Measurements from ENCODE around the gene SLC2A9. TPM values are rescaled to one million over a fixed set of nuclear protein-coding genes. Genes with fewer than 3 reads are reported as not detected.

The SLC2A9 gene
- total RNA-seq, 1 donor from 2014 or later: 1.2 TPM

GRCh38 chr4:9952415-9952950 lies 68.8 kb downstream of the SLC2A9 start:
- no peaks in the 10 kb centered on the region for H3K4me1 Mint-ChIP-seq
- DNase-seq (no peak), ATAC-seq (ENCODE audit: low read depth) (no peak)
- H3K9me3 Mint-ChIP-seq: no peaks in the 10 kb centered on the region
- TF ChIP-seq CTCF (IDR thresholded peaks at IDR 0.05): no peak
- POLR2A ChIA-PET: no interaction called here
- intact Hi-C loops (cut with micrococcal nuclease): no loop called here
- H3K4me3 Mint-ChIP-seq: no peak overlapping the region
- H3K27ac Mint-ChIP-seq: no peak overlapping the region
- no peaks in the 10 kb centered on the region for H3K36me3 Mint-ChIP-seq (ENCODE audit: low read depth)
- CTCF ChIA-PET: no interaction called here
- H3K27me3 Mint-ChIP-seq: peaks cover 6% of the 10 kb centered on the region

GRCh38 chr4:9949573-9949972 lies 71.7 kb downstream of the SLC2A9 start:
- no peak overlapping the region for H3K4me3 Mint-ChIP-seq
- no peaks in the 10 kb centered on the region for H3K36me3 Mint-ChIP-seq (ENCODE audit: low read depth)

GRCh38 chr4:9947168-9948062 lies 73.9 kb downstream of the SLC2A9 start:
- DNase-seq (no peak), ATAC-seq (ENCODE audit: low read depth) (no peak)
- Mint-ChIP-seq H3K9me3 (no peaks in the 10 kb centered on the region), H3K27ac (no peak overlapping the region), H3K4me1 (no peaks in the 10 kb centered on the region), H3K36me3 (ENCODE audit: low read depth) (no peaks in the 10 kb centered on the region), H3K27me3 (peaks cover 7% of the 10 kb centered on the region), H3K4me3 (no peak overlapping the region)
- intact Hi-C loops (cut with micrococcal nuclease): no loop called here
- TF ChIP-seq CTCF (IDR thresholded peaks at IDR 0.05): no peak
- CTCF ChIA-PET: no interaction called here
- POLR2A ChIA-PET: no interaction called here

More at GRCh38 chr4:9949573-9949972, 71.7 kb downstream of the SLC2A9 start:
- Mint-ChIP-seq H3K4me1 (no peaks in the 10 kb centered on the region), H3K27me3 (peaks cover 7% of the 10 kb centered on the region), H3K9me3 (no peaks in the 10 kb centered on the region), H3K27ac (no peak overlapping the region)
- ATAC-seq (ENCODE audit: low read depth) (no peak), DNase-seq (no peak)
- TF ChIP-seq CTCF (IDR thresholded peaks at IDR 0.05): no peak
- intact Hi-C loops (cut with micrococcal nuclease): no loop called here
- POLR2A ChIA-PET: no interaction called here
- CTCF ChIA-PET: no interaction called here

GRCh38 chr4:9946170-9946569 lies 75.1 kb downstream of the SLC2A9 start:
- DNase-seq: no peak
- TF ChIP-seq CTCF (IDR thresholded peaks at IDR 0.05): no peak
- CTCF ChIA-PET: no interaction called here
- H3K4me1 Mint-ChIP-seq: no peaks in the 10 kb centered on the region
- H3K9me3 Mint-ChIP-seq: no peaks in the 10 kb centered on the region
- intact Hi-C loops (cut with micrococcal nuclease): no loop called here
- H3K27me3 Mint-ChIP-seq: peaks cover 7% of the 10 kb centered on the region
- H3K27ac Mint-ChIP-seq: no peak overlapping the region
- no peak for ATAC-seq (ENCODE audit: low read depth)
- H3K36me3 Mint-ChIP-seq (ENCODE audit: low read depth): no peaks in the 10 kb centered on the region
- POLR2A ChIA-PET: no interaction called here
- no peak overlapping the region for H3K4me3 Mint-ChIP-seq
